PC-3 (cell line): Measurements from ENCODE around the gene SLC25A12. TPM values are rescaled to one million over a fixed set of nuclear protein-coding genes. Genes with fewer than 3 reads are reported as not detected.

Experiments used
- ATAC-seq: fragments of 200-7000 bp; cut with Tn5 transposase; 2 replicates; pipeline ENCODE4 v1.9.1; 2020; ENCODE audit warnings: mild to moderate bottlenecking, moderate library complexity
- BruUV-seq: library from RNA; stranded (reverse); fragments of 400-500 nt; replicated peaks from 2 replicates; lab custom pipeline; 2021; lab: Mats Ljungman, UMichigan
- CTCF ChIA-PET: fragments of 300-600 bp; sonication (Branson Sonifier 250); formaldehyde crosslinking; loops from one replicate; lab custom pipeline; 2022; ENCODE audit warnings: antibody characterized with exemption; lab: Charles Lee
- POLR2A ChIA-PET: fragments of 300-600 bp; sonication (Branson Sonifier 250); formaldehyde crosslinking; loops from one replicate; lab custom pipeline; 2022; ENCODE audit warnings: antibody characterized with exemption; ENCODE audit not compliant: unreplicated experiment; lab: Charles Lee
- DNase-seq: peaks from one replicate; pipeline ENCODE4 v3.0.0-alpha.2; 2015
- H2AFZ ChIP-seq: fragments of 300-600 bp; sonication (generic); 2 replicates; pipeline ENCODE4 v1.6.0; 2016; ENCODE audit warnings: antibody characterized with exemption, low read length
- H3F3A ChIP-seq: fragments of 300-600 bp; sonication (generic); one replicate; pipeline ENCODE4 v1.6.0; 2017; ENCODE audit warnings: antibody characterized with exemption, low read length, control low read depth, mild to moderate bottlenecking; ENCODE audit not compliant: unreplicated experiment
- H3K27ac ChIP-seq: fragments of 300-600 bp; sonication (generic); 2 replicates; pipeline ENCODE4 v1.5.1; 2016; ENCODE audit warnings: mild to moderate bottlenecking, low read length
- H3K27me3 ChIP-seq: fragments of 300-600 bp; sonication (generic); 2 replicates; pipeline ENCODE4 v1.6.1; 2016; ENCODE audit warnings: low read length, mixed read lengths
- H3K36me3 ChIP-seq: fragments of 300-600 bp; sonication (generic); 2 replicates; pipeline ENCODE4 v1.6.1; 2016; ENCODE audit warnings: low read depth, mixed run types, low read length, mixed read lengths
- H3K4me1 ChIP-seq: fragments of 300-600 bp; sonication (generic); 2 replicates; pipeline ENCODE4 v1.5.1; 2016; ENCODE audit warnings: low read length; ENCODE audit not compliant: insufficient read depth
- H3K4me2 ChIP-seq: fragments of 300-600 bp; sonication (generic); 2 replicates; pipeline ENCODE4 v1.6.0; 2016; ENCODE audit warnings: low read length
- H3K4me3 ChIP-seq: fragments of 300-600 bp; sonication (generic); 2 replicates; pipeline ENCODE4 v1.5.1; 2016; ENCODE audit warnings: mild to moderate bottlenecking, low read length, mixed read lengths
- H3K79me2 ChIP-seq: fragments of 300-600 bp; sonication (generic); 2 replicates; pipeline ENCODE4 v1.6.1; 2017; ENCODE audit warnings: low read length, mixed read lengths
- H3K9ac ChIP-seq: fragments of 300-600 bp; sonication (generic); 2 replicates; pipeline ENCODE4 v1.6.0; 2016; ENCODE audit warnings: mild to moderate bottlenecking, low read length
- H3K9me2 ChIP-seq: fragments of 300-600 bp; sonication (generic); replicated peaks from 2 replicates; pipeline ENCODE4 v1.6.1; 2016; ENCODE audit warnings: mixed run types, low read length, mixed read lengths
- H3K9me3 ChIP-seq: fragments of 300-600 bp; sonication (generic); 2 replicates; pipeline ENCODE4 v1.6.1; 2016; ENCODE audit warnings: low read length, mixed read lengths
- H4K20me1 ChIP-seq: fragments of 300-600 bp; sonication (generic); 2 replicates; pipeline ENCODE4 v1.6.1; 2016; ENCODE audit warnings: low read length, mixed read lengths
- EZH2 ChIP-seq: fragments of 300-600 bp; sonication (generic); IDR thresholded peaks from one replicate; pipeline ENCODE4 v1.6.1; 2017; ENCODE audit warnings: antibody characterized with exemption, mild to moderate bottlenecking, low read length; ENCODE audit not compliant: unreplicated experiment
- EZH2phosphoT487 ChIP-seq: fragments of 300-600 bp; sonication (generic); IDR thresholded peaks from 2 replicates; pipeline ENCODE4 v1.6.1; 2018; ENCODE audit warnings: mild to moderate bottlenecking, antibody characterized with exemption, low read length, borderline replicate concordance
- intact Hi-C: fragments of 100-400 bp; cut with micrococcal nuclease; formaldehyde crosslinking; loops from 2 replicates; pipeline ENCODE4 v1.9.0; 2023
- total RNA-seq: library from RNA; depleted of rRNA; stranded (reverse); fragments of >200 nt; gene quantifications from 2 replicates; pipeline ENCODE4 v1.2.3, GENCODE V29; 2014; rRNA removed
- TF ChIP-seq, protein P1 (sequence below): fragments of 300-600 bp; sonication (generic); conservative IDR thresholded peaks from 2 replicates; pipeline ENCODE4 v1.5.1; 2017; ENCODE audit warnings: antibody characterized with exemption, low read depth, mild to moderate bottlenecking, low read length

Gene SLC25A12
- total RNA-seq, 1 experiment from 2014 or later: 18.4 TPM

DNA sequence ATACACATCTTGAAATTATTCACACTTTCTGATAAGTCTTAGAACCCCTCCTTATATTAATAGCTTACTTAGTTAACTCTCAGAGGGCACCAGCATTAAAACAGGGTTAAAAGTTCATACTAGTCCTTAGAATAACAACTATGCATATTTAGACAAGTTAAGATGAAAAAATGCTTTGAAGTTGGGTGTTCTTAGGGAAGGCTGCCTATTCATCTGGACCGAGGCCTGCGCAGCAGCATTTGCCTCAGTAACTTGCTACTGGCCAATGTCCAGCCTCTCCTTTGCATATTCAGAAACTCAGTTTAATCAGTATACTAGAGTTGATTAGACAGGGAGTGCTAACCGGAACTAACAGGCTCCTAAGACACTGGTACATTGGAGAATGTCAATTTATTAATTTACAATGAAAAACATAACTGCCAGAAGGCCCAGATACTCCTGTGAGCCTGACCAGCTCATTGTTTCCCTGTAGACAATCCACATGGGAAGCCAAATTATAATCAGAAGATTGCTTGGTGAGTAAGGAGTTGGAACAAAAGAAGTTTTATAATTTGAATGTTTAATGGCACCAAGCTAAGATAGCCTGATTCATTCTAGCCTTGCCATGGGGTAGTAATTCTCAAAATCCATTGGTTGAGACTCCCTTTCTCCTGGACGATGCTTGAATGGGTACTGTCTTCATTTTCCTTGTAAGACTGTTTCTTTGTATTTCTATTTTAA, 157.9 kb downstream of the SLC25A12 start:
- H3F3A ChIP-seq: no peaks in the 10 kb centered on the region
- no peaks in the 10 kb centered on the region for H3K27me3 ChIP-seq
- intact Hi-C loops: no loop called here
- H3K9me2 ChIP-seq: no peaks in the 10 kb centered on the region
- ChIA-PET POLR2A (no interaction called here), CTCF (no interaction called here)
- H3K36me3 ChIP-seq: peaks cover 29% of the 10 kb centered on the region; the same call in 1 of the 2 replicates
- no peak overlapping the region for H3K4me2 ChIP-seq
- no peak overlapping the region for H3K27ac ChIP-seq
- no peaks in the 10 kb centered on the region for H3K9me3 ChIP-seq
- ATAC-seq (no peak), DNase-seq (no peak)
- no peak overlapping the region for H3K4me3 ChIP-seq
- no peaks in the 10 kb centered on the region for H3K79me2 ChIP-seq
- H4K20me1 ChIP-seq: no peaks in the 10 kb centered on the region
- H3K4me1 ChIP-seq: no peaks in the 10 kb centered on the region
- TF ChIP-seq, protein P1, sequence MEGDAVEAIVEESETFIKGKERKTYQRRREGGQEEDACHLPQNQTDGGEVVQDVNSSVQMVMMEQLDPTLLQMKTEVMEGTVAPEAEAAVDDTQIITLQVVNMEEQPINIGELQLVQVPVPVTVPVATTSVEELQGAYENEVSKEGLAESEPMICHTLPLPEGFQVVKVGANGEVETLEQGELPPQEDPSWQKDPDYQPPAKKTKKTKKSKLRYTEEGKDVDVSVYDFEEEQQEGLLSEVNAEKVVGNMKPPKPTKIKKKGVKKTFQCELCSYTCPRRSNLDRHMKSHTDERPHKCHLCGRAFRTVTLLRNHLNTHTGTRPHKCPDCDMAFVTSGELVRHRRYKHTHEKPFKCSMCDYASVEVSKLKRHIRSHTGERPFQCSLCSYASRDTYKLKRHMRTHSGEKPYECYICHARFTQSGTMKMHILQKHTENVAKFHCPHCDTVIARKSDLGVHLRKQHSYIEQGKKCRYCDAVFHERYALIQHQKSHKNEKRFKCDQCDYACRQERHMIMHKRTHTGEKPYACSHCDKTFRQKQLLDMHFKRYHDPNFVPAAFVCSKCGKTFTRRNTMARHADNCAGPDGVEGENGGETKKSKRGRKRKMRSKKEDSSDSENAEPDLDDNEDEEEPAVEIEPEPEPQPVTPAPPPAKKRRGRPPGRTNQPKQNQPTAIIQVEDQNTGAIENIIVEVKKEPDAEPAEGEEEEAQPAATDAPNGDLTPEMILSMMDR: no peak
- TF ChIP-seq EZH2phosphoT487 (no peak), EZH2 (no peak)
- H3K9ac ChIP-seq: no peak overlapping the region
- H2AFZ ChIP-seq: no peak overlapping the region
- BruUV-seq: no TSS peak

Other genes with a start within 250 kb of the SLC25A12 start
- 56.4 and 58.5 TPM in 2 replicates for gene DYNC1I2, start 206.8 kb downstream of the SLC25A12 start, total RNA-seq
- gene HAT1, start 28.2 kb upstream of the SLC25A12 start, total RNA-seq: 58.7 and 76.8 TPM in 2 replicates
- gene METAP1D, start 105.7 kb upstream of the SLC25A12 start, total RNA-seq: 7.3 and 12.0 TPM in 2 replicates
- gene DLX1, start 191.3 kb upstream of the SLC25A12 start, total RNA-seq: 7.6 and 13.2 TPM in 2 replicates
- gene DLX2, start 208.7 kb upstream of the SLC25A12 start, total RNA-seq: 0.29 and 1.4 TPM in 2 replicates